ENCODE measurements around the gene SH3BGR.

The SH3BGR gene

GRCh38 chr21:39489380-39489924 is 37.7 kb downstream of the SH3BGR start:
- DNase-seq (ENCODE audit: low read depth), result no peak
- no peak overlapping the region for H3K4me3 ChIP-seq (ENCODE audit: low read length)
- no peak for TF ChIP-seq CTCF (conservative IDR thresholded peaks at IDR 0.05; ENCODE audit: low read length)

- TF ChIP-seq CTCF (conservative IDR thresholded peaks at IDR 0.05; ENCODE audit: low read length), result no peak
- H3K4me3 ChIP-seq (ENCODE audit: low read length), result no peak overlapping the region
- DNase-seq (ENCODE audit: low read depth), result no peak
These were observed 47.4 kb downstream of the SH3BGR start for GRCh38 chr21:39499156-39499555.

GRCh38 chr21:39502631-39503030 is 50.9 kb downstream of the SH3BGR start:
- DNase-seq (ENCODE audit: low read depth), result no peak
- no peak for TF ChIP-seq CTCF (conservative IDR thresholded peaks at IDR 0.05; ENCODE audit: low read length)

GRCh38 chr21:39503123-39503762 is 51.5 kb downstream of the SH3BGR start:
- no peak for DNase-seq (ENCODE audit: low read depth)
- H3K4me3 ChIP-seq (ENCODE audit: low read length), result no peak overlapping the region
- TF ChIP-seq CTCF (conservative IDR thresholded peaks at IDR 0.05; ENCODE audit: low read length), result no peak

More at GRCh38 chr21:39502631-39503030, 50.9 kb downstream of the SH3BGR start:
- H3K4me3 ChIP-seq (ENCODE audit: low read length), result no peak overlapping the region

- H3K4me3 ChIP-seq (ENCODE audit: low read length), result no peak overlapping the region
- DNase-seq (ENCODE audit: low read depth), result no peak
- no peak for TF ChIP-seq CTCF (conservative IDR thresholded peaks at IDR 0.05; ENCODE audit: low read length)
These were observed 52.5 kb downstream of the SH3BGR start for GRCh38 chr21:39504230-39504629.

- TF ChIP-seq CTCF (conservative IDR thresholded peaks at IDR 0.05; ENCODE audit: low read length), result no peak
- no peak overlapping the region for H3K4me3 ChIP-seq (ENCODE audit: low read length)
- DNase-seq (ENCODE audit: low read depth), result no peak
These were observed 58.5 kb downstream of the SH3BGR start for GRCh38 chr21:39510240-39510639.

- H3K4me3 ChIP-seq (ENCODE audit: low read length), result no peak overlapping the region
- TF ChIP-seq CTCF (conservative IDR thresholded peaks at IDR 0.05; ENCODE audit: low read length), result no peak
- no peak for DNase-seq (ENCODE audit: low read depth)
These were observed 59.3 kb downstream of the SH3BGR start for GRCh38 chr21:39511102-39511501.

All from AG10803 (cell line).